H4 (cell line): ENCODE data around the gene PSMB9. TPM values are rescaled to one million over a fixed set of nuclear protein-coding genes. Genes with fewer than 3 reads are reported as not detected.

Source experiments
- DNase-seq: peaks from one replicate; pipeline ENCODE4 v3.0.0-alpha.2; 2015; ENCODE audit warnings: low spot score
- total RNA-seq: library from RNA; depleted of rRNA; stranded (reverse); fragments of >200 nt; shearing (Covaris generic); gene quantifications from 2 replicates; pipeline ENCODE4 v1.2.3, GENCODE V29; 2014; rRNA removed

The PSMB9 gene
- total RNA-seq, 1 experiment from 2014 or later, result 150 TPM

GRCh38 chr6:32905078-32905477 lies 51.1 kb downstream of the PSMB9 start:
- no peak for DNase-seq

- DNase-seq, result no peak
These were observed 52.5 kb downstream of the PSMB9 start for GRCh38 chr6:32906539-32906938.

- no peak for DNase-seq
These were observed 54.9 kb downstream of the PSMB9 start for GRCh38 chr6:32908897-32909296.

Other genes starting within 250 kb of the PSMB9 start
- gene HLA-DQA1, start 216.8 kb upstream of the PSMB9 start, total RNA-seq, result not detected in 2 replicates
- gene HLA-DQB1, start 187.5 kb upstream of the PSMB9 start, total RNA-seq, result not detected in 2 replicates
- not detected in 2 replicates for gene HLA-DQA2, start 112.8 kb upstream of the PSMB9 start, total RNA-seq
- not detected in 2 replicates for gene HLA-DQB2, start 90.7 kb upstream of the PSMB9 start, total RNA-seq
- gene HLA-DOB, start 37.2 kb upstream of the PSMB9 start, total RNA-seq, result not detected in 2 replicates
- 27.4 and 29.8 TPM in 2 replicates for gene TAP2, start 15.5 kb upstream of the PSMB9 start, total RNA-seq
- gene PSMB8, start 10.1 kb upstream of the PSMB9 start, total RNA-seq, result 210 and 212 TPM in 2 replicates
- gene TAP1, start 488 bp upstream of the PSMB9 start, total RNA-seq, result 60.9 and 66.1 TPM in 2 replicates
- 4.5 and 4.6 TPM in 2 replicates for gene HLA-DMB, start 86.8 kb downstream of the PSMB9 start, total RNA-seq
- gene HLA-DMA, start 98.9 kb downstream of the PSMB9 start, total RNA-seq, result 10.3 and 13.0 TPM in 2 replicates
- 52.2 and 57.6 TPM in 2 replicates for gene BRD2, start 114.4 kb downstream of the PSMB9 start, total RNA-seq
- gene HLA-DOA, start 155.4 kb downstream of the PSMB9 start, total RNA-seq, result 0.14 TPM in 1 of 2 replicates, not detected in the other
- 5.2 and 5.4 TPM in 2 replicates for gene HLA-DPA1, start 219.5 kb downstream of the PSMB9 start, total RNA-seq
- gene HLA-DPB1, start 221.8 kb downstream of the PSMB9 start, total RNA-seq, result 25.4 and 47.3 TPM in 2 replicates